Glutamatergic neuron (in vitro differentiated cells): ENCODE results near the gene HACD3. TPM values are rescaled to one million over a fixed set of nuclear protein-coding genes. Genes with fewer than 3 reads are reported as not detected.
"Not testable (repeated sequence)": the region's sequence is repeated elsewhere in the genome, so short reads cannot be mapped to it uniquely, and the experiment has no call there.

Experiments used
- DNase-seq: peaks from one replicate; pipeline ENCODE4 v3.0.0; 2022
- H3K27ac Mint-ChIP-seq: one replicate; pipeline ENCODE4 v1.8.0; 2020; ENCODE audit warnings: mild to moderate bottlenecking, mixed read lengths, inconsistent platforms; ENCODE audit not compliant: unreplicated experiment
- H3K27me3 Mint-ChIP-seq: one replicate; pipeline ENCODE4 v1.8.0; 2020; ENCODE audit warnings: mild to moderate bottlenecking, moderate library complexity, mixed read lengths, inconsistent platforms; ENCODE audit not compliant: unreplicated experiment
- H3K36me3 Mint-ChIP-seq: one replicate; pipeline ENCODE4 v1.8.0; 2020; ENCODE audit warnings: mild to moderate bottlenecking, mixed read lengths, inconsistent platforms; ENCODE audit not compliant: unreplicated experiment
- H3K4me1 Mint-ChIP-seq: one replicate; pipeline ENCODE4 v1.8.0; 2020; ENCODE audit warnings: mild to moderate bottlenecking, low read depth, mixed read lengths, inconsistent platforms; ENCODE audit not compliant: unreplicated experiment
- H3K4me3 Mint-ChIP-seq: one replicate; pipeline ENCODE4 v1.8.0; 2020; ENCODE audit warnings: mild to moderate bottlenecking, mixed read lengths, inconsistent platforms; ENCODE audit not compliant: unreplicated experiment
- H3K9me3 Mint-ChIP-seq: one replicate; pipeline ENCODE4 v1.8.0; 2020; ENCODE audit warnings: mild to moderate bottlenecking, moderate library complexity, mixed read lengths, inconsistent platforms; ENCODE audit not compliant: unreplicated experiment
- CTCF ChIP-seq: fragments of 200-600 bp; sonication (generic); IDR thresholded peaks from one replicate; pipeline ENCODE4 v1.5.0; 2021; ENCODE audit not compliant: partially characterized antibody, unreplicated experiment
- total RNA-seq: library from RNA; stranded (reverse); fragmentation: NEBNext Ultra II Directional; extraction: Animal tissue kit (Norgen Biotek cat#: 25700); gene quantifications from one replicate; pipeline ENCODE4 v1.2.1, GENCODE V29; 2021; ENCODE audit not compliant: unreplicated experiment

HACD3 gene
- total RNA-seq, 1 donor from 2014 or later, result 200 TPM

- Mint-ChIP-seq H3K4me3 (no peak overlapping the region), H3K4me1 (peaks cover 11% of the 10 kb centered on the region), H3K27ac (no peak overlapping the region), H3K9me3 (no peaks in the 10 kb centered on the region), H3K36me3 (no peaks in the 10 kb centered on the region), H3K27me3 (no peaks in the 10 kb centered on the region)
- no peak for TF ChIP-seq CTCF
- DNase-seq, result no peak
Measured at GRCh38 chr15:65547841-65548240, 17.6 kb downstream of the HACD3 start.

- not testable (repeated sequence) for H3K27me3 Mint-ChIP-seq, DNase-seq, H3K36me3 Mint-ChIP-seq, H3K4me3 Mint-ChIP-seq, H3K27ac Mint-ChIP-seq, H3K9me3 Mint-ChIP-seq
- H3K4me1 Mint-ChIP-seq, result peaks cover 11% of the 10 kb centered on the region
Measured at GRCh38 chr15:65549288-65549687, 19.0 kb downstream of the HACD3 start.

GRCh38 chr15:65550681-65551098, 20.4 kb downstream of the HACD3 start:
- Mint-ChIP-seq H3K27me3 (no peaks in the 10 kb centered on the region), H3K4me1 (peaks cover 10% of the 10 kb centered on the region), H3K9me3 (no peaks in the 10 kb centered on the region), H3K36me3 (no peaks in the 10 kb centered on the region), H3K27ac (no peak overlapping the region), H3K4me3 (no peak overlapping the region)
- no peak for TF ChIP-seq CTCF
- DNase-seq, result no peak

- Mint-ChIP-seq H3K27me3 (peaks cover under 1% of the 10 kb centered on the region), H3K4me3 (no peak overlapping the region), H3K9me3 (no peaks in the 10 kb centered on the region), H3K4me1 (peaks cover 7% of the 10 kb centered on the region), H3K27ac (no peak overlapping the region), H3K36me3 (no peaks in the 10 kb centered on the region)
- TF ChIP-seq CTCF, result no peak
- no peak for DNase-seq
Measured at GRCh38 chr15:65551183-65551582, 20.9 kb downstream of the HACD3 start.

GRCh38 chr15:65552851-65553250, 22.6 kb downstream of the HACD3 start:
- H3K4me3 Mint-ChIP-seq, H3K36me3 Mint-ChIP-seq, H3K4me1 Mint-ChIP-seq, H3K27me3 Mint-ChIP-seq, DNase-seq, H3K27ac Mint-ChIP-seq, H3K9me3 Mint-ChIP-seq: not testable (repeated sequence)

- H3K27me3 Mint-ChIP-seq, result peaks cover 2% of the 10 kb centered on the region
- no peaks in the 10 kb centered on the region for H3K36me3 Mint-ChIP-seq
- H3K4me1 Mint-ChIP-seq, result peaks cover 14% of the 10 kb centered on the region
- no peaks in the 10 kb centered on the region for H3K9me3 Mint-ChIP-seq
- H3K27ac Mint-ChIP-seq, result no peak overlapping the region
- no peak for DNase-seq
- no peak overlapping the region for H3K4me3 Mint-ChIP-seq
- TF ChIP-seq CTCF, result no peak
Measured at GRCh38 chr15:65553691-65554090, 23.4 kb downstream of the HACD3 start.
